ENCODE data around the gene CCDC9. TPM values are rescaled to one million over a fixed set of nuclear protein-coding genes. Genes with fewer than 3 reads are reported as not detected.

CCDC9 gene
- total and polyA plus RNA-seq, 2 donors (not counting 1 experiment from before 2014, with no cell fraction given), result 7.2 to 8.1 TPM

DNA sequence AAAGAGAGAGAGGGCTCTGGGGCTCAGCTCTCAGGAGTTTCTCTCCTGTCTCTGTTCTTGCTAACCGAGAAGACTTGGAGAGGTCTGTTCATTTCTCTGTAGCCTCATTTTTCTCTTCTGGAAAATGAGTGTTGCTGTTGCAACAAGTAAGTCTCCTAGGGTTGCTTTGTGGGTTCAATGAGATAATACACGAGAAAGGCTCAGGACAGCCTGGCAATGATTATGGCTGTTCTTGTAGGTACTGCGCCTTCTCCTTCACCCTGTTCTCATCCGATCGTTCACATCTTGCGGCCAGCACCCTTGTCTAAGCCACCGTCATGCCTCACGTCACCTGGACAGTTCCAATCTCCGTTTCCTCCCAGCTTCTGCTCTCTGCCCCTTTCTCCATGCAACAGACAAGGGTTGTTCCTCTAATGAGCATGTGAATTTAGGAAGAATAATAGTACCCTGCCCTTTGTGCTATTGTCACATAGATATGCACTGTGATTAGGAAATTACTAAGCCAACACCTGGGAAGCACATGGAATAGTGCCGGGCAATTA lies 57.5 kb downstream of the CCDC9 start:
- TF ChIP-seq EZH2 (IDR thresholded peaks at IDR 0.05; ENCODE audit: low read length, missing control alignments), result no peak
- TF ChIP-seq CTCF (conservative IDR thresholded peaks at IDR 0.05 in 1 of 2, IDR thresholded peaks at IDR 0.05 in 1 of 2; ENCODE audit: low read depth in 1 of 2, low read length in 2 of 2), result no peak
- Histone ChIP-seq H3K36me3 (ENCODE audit: control insufficient read depth, insufficient read depth, low read length) (no peaks in the 10 kb centered on the region), H4K20me1 (ENCODE audit: control insufficient read depth, extremely low read depth, insufficient read depth, low read length) (no peaks in the 10 kb centered on the region), H2AFZ (ENCODE audit: low read length) (no peak overlapping the region), H3K27ac (ENCODE audit: insufficient read depth, low read length) (no peak overlapping the region), H3K79me2 (ENCODE audit: control insufficient read depth, insufficient read depth, low read length) (no peaks in the 10 kb centered on the region), H3K4me2 (ENCODE audit: extremely low read depth, insufficient read depth, low read length) (no peak overlapping the region), H3K9me3 (ENCODE audit: control insufficient read depth, insufficient read depth, low read depth, low read length) (no peaks in the 10 kb centered on the region), H3K4me1 (ENCODE audit: control insufficient read depth, extremely low read depth, insufficient read depth, low read length) (peaks cover 2% of the 10 kb centered on the region), H3K4me3 (replicated peaks in 1 of 4; ENCODE audit: control extremely low read depth in 1 of 4, insufficient read depth in 1 of 4, low read depth in 3 of 4, low read length in 4 of 4) (no peak overlapping the region), H3K27me3 (ENCODE audit: control insufficient read depth, insufficient read depth, low read length) (no peaks in the 10 kb centered on the region), H3K9ac (ENCODE audit: insufficient read depth, low read length) (no peak overlapping the region)
- no peak for DNase-seq (ENCODE audit: low read depth in 2 of 2)

- peaks cover 2% of the 10 kb centered on the region for H3K4me1 ChIP-seq (ENCODE audit: control insufficient read depth, extremely low read depth, insufficient read depth, low read length)
- H3K27ac ChIP-seq (ENCODE audit: insufficient read depth, low read length), result peak overlapping the region; percentile 57
- peak overlapping the region; percentile 54 for H3K4me2 ChIP-seq (ENCODE audit: extremely low read depth, insufficient read depth, low read length)
- no peak overlapping the region for H3K4me3 ChIP-seq (replicated peaks in 1 of 4; ENCODE audit: control extremely low read depth in 1 of 4, insufficient read depth in 1 of 4, low read depth in 3 of 4, low read length in 4 of 4)
- TF ChIP-seq CTCF (conservative IDR thresholded peaks at IDR 0.05 in 1 of 2, IDR thresholded peaks at IDR 0.05 in 1 of 2; ENCODE audit: low read depth in 1 of 2, low read length in 2 of 2) (no peak), EZH2 (IDR thresholded peaks at IDR 0.05; ENCODE audit: low read length, missing control alignments) (no peak)
- no peak overlapping the region for H2AFZ ChIP-seq (ENCODE audit: low read length)
- no peaks in the 10 kb centered on the region for H3K36me3 ChIP-seq (ENCODE audit: control insufficient read depth, insufficient read depth, low read length)
- no peaks in the 10 kb centered on the region for H4K20me1 ChIP-seq (ENCODE audit: control insufficient read depth, extremely low read depth, insufficient read depth, low read length)
- H3K9ac ChIP-seq (ENCODE audit: insufficient read depth, low read length), result no peak overlapping the region
- H3K9me3 ChIP-seq (ENCODE audit: control insufficient read depth, insufficient read depth, low read depth, low read length), result no peaks in the 10 kb centered on the region
- no peaks in the 10 kb centered on the region for H3K79me2 ChIP-seq (ENCODE audit: control insufficient read depth, insufficient read depth, low read length)
- no peaks in the 10 kb centered on the region for H3K27me3 ChIP-seq (ENCODE audit: control insufficient read depth, insufficient read depth, low read length)
- peak; percentile 86 to 99 for DNase-seq (ENCODE audit: low read depth in 2 of 2)
These were observed 58.9 kb downstream of the CCDC9 start for GRCh38 chr19:47315125-47315821.

DNA sequence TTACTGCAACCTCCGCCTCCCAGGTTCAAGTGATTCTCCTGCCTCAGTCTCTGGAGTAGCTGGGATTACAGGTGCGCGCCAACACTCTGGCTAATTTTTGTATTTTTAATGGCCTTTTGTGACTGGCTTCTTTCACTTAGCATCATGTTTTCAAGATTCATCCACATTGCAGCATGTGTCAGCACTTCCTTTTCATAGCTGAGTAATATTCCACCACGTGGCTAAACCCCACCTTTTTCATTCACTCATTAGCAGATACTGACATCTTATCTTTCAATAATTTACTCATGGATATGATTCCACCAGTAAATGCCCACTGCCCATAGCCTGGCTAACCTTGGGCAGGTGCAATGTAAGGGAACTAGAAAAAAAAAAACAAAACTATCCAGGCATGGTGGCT lies 60.2 kb downstream of the CCDC9 start:
- H3K27me3 ChIP-seq (ENCODE audit: control insufficient read depth, insufficient read depth, low read length), result no peaks in the 10 kb centered on the region
- TF ChIP-seq CTCF (conservative IDR thresholded peaks at IDR 0.05 in 1 of 2, IDR thresholded peaks at IDR 0.05 in 1 of 2; ENCODE audit: low read depth in 1 of 2, low read length in 2 of 2), result no peak
- TF ChIP-seq EZH2 (IDR thresholded peaks at IDR 0.05; ENCODE audit: low read length, missing control alignments), result no peak
- no peaks in the 10 kb centered on the region for H3K9me3 ChIP-seq (ENCODE audit: control insufficient read depth, insufficient read depth, low read depth, low read length)
- H3K9ac ChIP-seq (ENCODE audit: insufficient read depth, low read length), result no peak overlapping the region
- no peaks in the 10 kb centered on the region for H4K20me1 ChIP-seq (ENCODE audit: control insufficient read depth, extremely low read depth, insufficient read depth, low read length)
- no peak overlapping the region for H3K4me2 ChIP-seq (ENCODE audit: extremely low read depth, insufficient read depth, low read length)
- no peaks in the 10 kb centered on the region for H3K36me3 ChIP-seq (ENCODE audit: control insufficient read depth, insufficient read depth, low read length)
- no peak overlapping the region for H2AFZ ChIP-seq (ENCODE audit: low read length)
- DNase-seq (ENCODE audit: low read depth in 2 of 2), result no peak
- H3K4me1 ChIP-seq (ENCODE audit: control insufficient read depth, extremely low read depth, insufficient read depth, low read length), result peaks cover 2% of the 10 kb centered on the region
- H3K79me2 ChIP-seq (ENCODE audit: control insufficient read depth, insufficient read depth, low read length), result no peaks in the 10 kb centered on the region
- no peak overlapping the region for H3K27ac ChIP-seq (ENCODE audit: insufficient read depth, low read length)
- no peak overlapping the region for H3K4me3 ChIP-seq (replicated peaks in 1 of 4; ENCODE audit: control extremely low read depth in 1 of 4, insufficient read depth in 1 of 4, low read depth in 3 of 4, low read length in 4 of 4)

All from fibroblast of lung (primary cell).